Bronchial epithelial cell (primary cell): ENCODE data around the gene OARD1. TPM values are rescaled to one million over a fixed set of nuclear protein-coding genes. Genes with fewer than 3 reads are reported as not detected.

Source experiments
- DNase-seq: peaks from one replicate; pipeline ENCODE4 v3.0.0-alpha.2; 2010; ENCODE audit warnings: low read depth
- FAIRE-seq: peaks from 2 replicates; lab custom pipeline; 2011; peaks lifted over from hg19 to GRCh38; lab: Jason Lieb, UNC
- H3K27me3 ChIP-seq: 2 replicates; pipeline ENCODE4 v1.5.1; 2011; ENCODE audit warnings: low read length; ENCODE audit not compliant: control insufficient read depth, insufficient read depth
- H3K36me3 ChIP-seq: 2 replicates; pipeline ENCODE4 v1.5.1; 2011; ENCODE audit warnings: low read length; ENCODE audit not compliant: control insufficient read depth, insufficient read depth
- H3K4me3 ChIP-seq: 2 replicates; pipeline ENCODE4 v1.5.1; 2011; ENCODE audit warnings: mild to moderate bottlenecking, low read depth, low read length, control low read depth
- total RNA-seq: library from RNA; depleted of rRNA; stranded (reverse); fragments of >200 nt; gene quantifications from 2 replicates; pipeline ENCODE4 v1.2.1, GENCODE V29; 2014
- TF ChIP-seq, protein P1 (sequence below): IDR thresholded peaks from 2 replicates; pipeline ENCODE4 v1.5.1; 2011; ENCODE audit warnings: mild to moderate bottlenecking, moderate library complexity, low read length, control low read depth, inconsistent platforms; ENCODE audit not compliant: insufficient read depth, severe bottlenecking

The OARD1 gene
- total RNA-seq, 1 donor from 2014 or later: 19.5 TPM

DNA sequence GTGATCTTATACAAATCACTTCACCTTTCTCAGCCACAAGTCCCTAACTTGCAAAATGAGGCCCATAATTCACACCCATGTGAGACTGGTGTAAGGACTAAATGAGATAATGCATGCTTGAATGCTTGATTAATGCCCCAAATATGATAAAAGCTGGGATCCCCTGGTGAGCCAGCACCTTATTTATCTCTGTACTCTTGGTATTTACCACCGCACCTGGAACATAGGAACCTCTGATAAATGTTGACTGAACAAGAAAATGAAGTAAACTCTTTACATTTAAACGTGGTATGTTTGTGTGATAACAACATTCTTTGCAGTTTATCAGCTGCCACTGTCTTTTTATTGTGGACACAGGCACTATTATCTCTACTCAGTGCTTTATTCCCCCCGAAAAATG lies 21.6 kb downstream of the OARD1 start:
- TF ChIP-seq, protein P1, sequence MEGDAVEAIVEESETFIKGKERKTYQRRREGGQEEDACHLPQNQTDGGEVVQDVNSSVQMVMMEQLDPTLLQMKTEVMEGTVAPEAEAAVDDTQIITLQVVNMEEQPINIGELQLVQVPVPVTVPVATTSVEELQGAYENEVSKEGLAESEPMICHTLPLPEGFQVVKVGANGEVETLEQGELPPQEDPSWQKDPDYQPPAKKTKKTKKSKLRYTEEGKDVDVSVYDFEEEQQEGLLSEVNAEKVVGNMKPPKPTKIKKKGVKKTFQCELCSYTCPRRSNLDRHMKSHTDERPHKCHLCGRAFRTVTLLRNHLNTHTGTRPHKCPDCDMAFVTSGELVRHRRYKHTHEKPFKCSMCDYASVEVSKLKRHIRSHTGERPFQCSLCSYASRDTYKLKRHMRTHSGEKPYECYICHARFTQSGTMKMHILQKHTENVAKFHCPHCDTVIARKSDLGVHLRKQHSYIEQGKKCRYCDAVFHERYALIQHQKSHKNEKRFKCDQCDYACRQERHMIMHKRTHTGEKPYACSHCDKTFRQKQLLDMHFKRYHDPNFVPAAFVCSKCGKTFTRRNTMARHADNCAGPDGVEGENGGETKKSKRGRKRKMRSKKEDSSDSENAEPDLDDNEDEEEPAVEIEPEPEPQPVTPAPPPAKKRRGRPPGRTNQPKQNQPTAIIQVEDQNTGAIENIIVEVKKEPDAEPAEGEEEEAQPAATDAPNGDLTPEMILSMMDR: no peak
- H3K27me3 ChIP-seq: no peaks in the 10 kb centered on the region
- DNase-seq: no peak
- no peaks in the 10 kb centered on the region for H3K36me3 ChIP-seq
- no peak overlapping the region for H3K4me3 ChIP-seq
- no peak for FAIRE-seq

DNA sequence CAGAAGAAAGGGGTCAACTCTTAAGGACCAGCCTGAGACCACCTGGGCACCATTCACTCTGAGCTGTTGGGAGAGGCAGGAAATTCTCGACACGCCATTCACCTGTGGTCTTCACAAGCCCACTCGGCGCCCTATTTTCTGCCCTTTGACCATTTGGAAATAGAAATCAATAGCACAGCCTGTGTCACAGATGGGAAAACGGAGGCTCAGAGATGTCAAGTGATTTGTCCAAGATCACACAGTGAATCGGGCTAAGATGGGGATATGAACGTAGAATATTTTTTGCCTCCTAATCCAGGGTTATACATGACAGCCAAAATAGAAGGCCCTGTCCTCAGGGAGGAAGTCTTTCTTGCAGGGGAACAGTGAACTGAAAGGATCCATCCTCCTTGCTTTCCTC lies 22.2 kb downstream of the OARD1 start:
- FAIRE-seq: no peak
- DNase-seq: no peak
- H3K27me3 ChIP-seq: no peaks in the 10 kb centered on the region
- TF ChIP-seq, protein P1: no peak
- H3K36me3 ChIP-seq: no peaks in the 10 kb centered on the region
- H3K4me3 ChIP-seq: no peak overlapping the region

DNA sequence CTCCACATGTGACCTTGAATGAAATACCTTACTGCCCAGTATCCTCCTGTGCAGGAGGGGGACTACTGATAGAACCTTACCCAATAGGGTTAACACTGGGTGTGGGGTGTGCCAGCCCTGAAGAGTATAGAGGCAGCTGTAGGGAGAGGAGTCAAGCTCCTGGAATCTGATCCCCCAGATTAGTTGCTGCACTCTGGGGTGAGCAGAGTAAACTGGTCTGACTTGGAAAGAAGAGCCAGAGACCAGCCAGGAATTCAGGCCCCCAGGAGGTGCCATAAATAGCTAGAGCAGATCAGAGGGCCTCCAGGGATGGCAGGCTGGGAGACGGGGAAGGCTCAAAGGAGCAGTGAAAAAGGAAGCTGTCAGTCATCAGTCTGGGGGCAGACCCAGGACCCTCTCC lies 22.6 kb downstream of the OARD1 start:
- no peak for FAIRE-seq
- DNase-seq: no peak
- Histone ChIP-seq H3K36me3 (no peaks in the 10 kb centered on the region), H3K27me3 (no peaks in the 10 kb centered on the region), H3K4me3 (no peak overlapping the region)
- TF ChIP-seq, protein P1: no peak

DNA sequence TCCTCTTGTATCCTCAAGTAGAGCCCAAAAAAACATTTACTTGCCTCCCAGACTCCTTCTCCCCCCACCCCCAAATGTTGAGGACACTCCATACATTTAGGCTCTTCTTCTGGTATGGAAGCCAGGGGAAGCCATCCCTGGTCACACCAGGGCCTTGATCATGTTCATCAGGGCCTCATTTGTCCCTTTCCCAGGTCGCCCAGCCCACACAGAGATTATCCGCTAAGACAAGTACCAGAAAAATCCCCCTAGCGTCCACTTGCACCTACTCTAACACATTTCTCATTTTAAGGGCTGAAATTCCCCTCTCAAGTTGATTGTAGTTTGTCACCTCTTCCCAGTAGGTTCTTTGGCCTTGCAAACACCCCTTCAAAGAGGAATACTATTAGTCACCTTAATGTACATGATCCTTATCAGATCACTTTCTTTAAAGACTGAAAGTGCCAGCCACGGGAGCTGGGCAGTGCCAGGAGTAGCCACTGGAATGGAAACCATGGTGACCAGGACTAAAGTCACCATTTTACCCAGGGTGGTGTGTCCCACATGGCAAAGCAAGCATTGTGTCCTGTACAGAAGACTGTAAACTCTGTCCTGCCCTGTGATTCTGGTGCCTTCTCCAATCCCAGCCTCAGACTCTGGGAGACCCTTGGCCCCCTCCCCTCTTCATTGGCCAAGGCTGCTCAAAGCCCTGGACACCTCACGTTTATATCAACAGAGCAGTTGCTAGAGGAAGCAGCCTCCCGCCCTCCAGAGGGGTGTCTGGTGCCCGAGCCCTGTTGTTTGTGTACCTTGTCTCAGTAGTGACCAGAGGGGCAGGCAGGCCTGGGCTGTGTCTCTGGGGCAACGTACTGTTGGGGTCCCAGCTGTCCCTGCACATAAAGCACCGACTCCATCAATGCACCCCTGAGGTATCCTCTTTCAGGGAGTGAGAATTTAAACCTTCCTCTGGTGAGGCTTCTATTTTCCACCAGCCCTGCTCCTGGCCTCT lies 24.1 kb downstream of the OARD1 start:
- TF ChIP-seq, protein P1: no peak
- Histone ChIP-seq H3K4me3 (no peak overlapping the region), H3K27me3 (no peaks in the 10 kb centered on the region), H3K36me3 (no peaks in the 10 kb centered on the region)
- DNase-seq (no peak), FAIRE-seq (no peak)

DNA sequence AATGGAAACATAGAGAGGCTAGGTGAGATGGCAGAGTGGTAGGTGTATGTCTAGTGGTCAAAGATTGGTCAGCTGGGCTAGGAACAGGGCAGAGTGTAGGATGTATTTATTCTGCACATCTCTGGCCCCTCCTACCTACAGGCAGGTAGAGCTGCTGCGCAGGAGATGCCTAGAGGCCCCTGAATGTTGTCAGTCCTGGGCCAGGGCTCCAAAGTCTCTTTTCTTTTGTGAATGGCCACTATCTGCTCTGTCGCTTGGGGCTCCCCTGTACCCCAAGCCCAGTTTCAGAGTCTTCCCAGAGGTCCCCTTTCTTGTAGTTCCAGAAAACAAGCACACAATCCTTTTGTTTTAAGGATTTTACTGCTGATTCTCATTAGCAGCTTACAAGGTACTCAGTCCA lies 24.9 kb downstream of the OARD1 start:
- FAIRE-seq (no peak), DNase-seq (no peak)
- Histone ChIP-seq H3K27me3 (no peaks in the 10 kb centered on the region), H3K4me3 (no peak overlapping the region), H3K36me3 (no peaks in the 10 kb centered on the region)
- TF ChIP-seq, protein P1: no peak

DNA sequence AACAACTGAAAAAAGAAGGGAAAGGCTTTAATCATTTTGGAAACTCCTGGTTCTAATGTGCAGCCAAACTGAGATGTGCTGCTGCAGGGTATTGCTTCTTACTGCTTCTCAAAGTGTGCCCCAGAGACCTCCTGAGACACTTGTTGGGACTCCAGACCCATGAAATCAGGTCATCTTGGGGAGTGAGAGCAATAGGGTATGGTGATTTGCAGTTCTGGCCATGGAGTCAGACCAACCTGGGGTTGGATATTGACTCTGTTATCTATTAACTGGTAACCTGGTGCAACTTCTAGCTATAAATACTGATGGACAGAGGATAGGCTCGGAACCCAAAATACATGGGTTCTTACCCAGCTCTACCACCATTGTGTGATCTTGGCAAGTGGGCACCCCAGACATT lies 26.1 kb downstream of the OARD1 start:
- Histone ChIP-seq H3K36me3 (no peaks in the 10 kb centered on the region), H3K27me3 (no peaks in the 10 kb centered on the region), H3K4me3 (no peak overlapping the region)
- DNase-seq (no peak), FAIRE-seq (no peak)
- TF ChIP-seq, protein P1: no peak
